KMS-11 (cell line): ENCODE measurements around the gene MVB12B.

Source experiments
- H2AFZ ChIP-seq: fragments of 200-600 bp; sonication (generic); 2 replicates; pipeline ENCODE4 v1.6.1; 2016; ENCODE audit warnings: antibody characterized with exemption, mixed run types, low read depth
- H3K27ac ChIP-seq: fragments of 200-600 bp; sonication (generic); 2 replicates; pipeline ENCODE4 v1.6.1; 2016; ENCODE audit warnings: mild to moderate bottlenecking, mixed run types
- H3K27me3 ChIP-seq: fragments of 200-600 bp; sonication (generic); 2 replicates; pipeline ENCODE4 v1.6.1; 2017; ENCODE audit warnings: mild to moderate bottlenecking, low read depth, mixed run types, moderate library complexity; ENCODE audit not compliant: insufficient read depth
- H3K36me3 ChIP-seq: fragments of 200-600 bp; sonication (generic); 2 replicates; pipeline ENCODE4 v1.6.1; 2017; ENCODE audit warnings: mild to moderate bottlenecking, mixed run types; ENCODE audit not compliant: insufficient read depth
- H3K4me1 ChIP-seq: fragments of 200-600 bp; sonication (generic); 2 replicates; pipeline ENCODE4 v1.6.1; 2016; ENCODE audit warnings: mild to moderate bottlenecking, low read depth, mixed run types; ENCODE audit not compliant: poor library complexity, severe bottlenecking
- H3K4me2 ChIP-seq: fragments of 200-600 bp; sonication (generic); 2 replicates; pipeline ENCODE4 v1.7.0; 2016; ENCODE audit warnings: mild to moderate bottlenecking, mixed run types
- H3K4me3 ChIP-seq: fragments of 200-600 bp; sonication (generic); IDR thresholded peaks from 2 replicates; pipeline ENCODE4 v1.6.1; 2017; ENCODE audit warnings: low read depth, low read length, mixed read lengths; ENCODE audit not compliant: insufficient read depth
- H3K79me2 ChIP-seq: fragments of 200-600 bp; sonication (generic); 2 replicates; pipeline ENCODE4 v1.6.1; 2016; ENCODE audit warnings: low read depth, mixed run types; ENCODE audit not compliant: insufficient read depth
- H3K9ac ChIP-seq: fragments of 200-600 bp; sonication (generic); 2 replicates; pipeline ENCODE4 v1.6.1; 2016; ENCODE audit warnings: mild to moderate bottlenecking, mixed run types
- H4K20me1 ChIP-seq: fragments of 200-600 bp; sonication (generic); 2 replicates; pipeline ENCODE4 v1.6.1; 2016; ENCODE audit warnings: mild to moderate bottlenecking, mixed run types; ENCODE audit not compliant: insufficient read depth
- CTCF ChIP-seq: fragments of 200-600 bp; sonication (generic); conservative IDR thresholded peaks from 2 replicates; pipeline ENCODE4 v1.6.1; 2017; ENCODE audit warnings: low read depth, mild to moderate bottlenecking, antibody characterized with exemption, low read length, moderate library complexity, mixed read lengths

Gene MVB12B

GRCh38 chr9:126384926-126385325, 58.3 kb downstream of the MVB12B start:
- no peak for TF ChIP-seq CTCF
- Histone ChIP-seq H3K36me3 (no peaks in the 10 kb centered on the region), H4K20me1 (no peaks in the 10 kb centered on the region), H3K4me1 (peaks cover 12% of the 10 kb centered on the region), H2AFZ (no peak overlapping the region), H3K9ac (no peak overlapping the region), H3K27ac (no peak overlapping the region), H3K79me2 (no peaks in the 10 kb centered on the region), H3K27me3 (no peaks in the 10 kb centered on the region), H3K4me3 (no peak overlapping the region), H3K4me2 (no peak overlapping the region)

- Histone ChIP-seq H3K9ac (no peak overlapping the region), H4K20me1 (no peaks in the 10 kb centered on the region), H3K4me1 (peaks cover 24% of the 10 kb centered on the region), H3K79me2 (no peaks in the 10 kb centered on the region), H3K27ac (no peak overlapping the region), H3K36me3 (no peaks in the 10 kb centered on the region), H3K27me3 (no peaks in the 10 kb centered on the region), H3K4me3 (no peak overlapping the region), H2AFZ (no peak overlapping the region), H3K4me2 (no peak overlapping the region)
- TF ChIP-seq CTCF, result peak; percentile 41; the same call in 1 of the 2 replicates
These were observed 59.5 kb downstream of the MVB12B start for GRCh38 chr9:126386088-126386487.

- Histone ChIP-seq H3K4me2 (no peak overlapping the region), H3K4me1 (peaks cover 31% of the 10 kb centered on the region), H3K27me3 (no peaks in the 10 kb centered on the region), H3K9ac (no peak overlapping the region), H4K20me1 (no peaks in the 10 kb centered on the region), H3K79me2 (no peaks in the 10 kb centered on the region), H3K36me3 (no peaks in the 10 kb centered on the region), H3K4me3 (no peak overlapping the region), H2AFZ (no peak overlapping the region), H3K27ac (no peak overlapping the region)
- no peak for TF ChIP-seq CTCF
These were observed 60.1 kb downstream of the MVB12B start for GRCh38 chr9:126386776-126387175.

GRCh38 chr9:126388964-126389708, 62.5 kb downstream of the MVB12B start:
- H3K4me1 ChIP-seq, result peaks cover 54% of the 10 kb centered on the region
- no peak overlapping the region for H3K27ac ChIP-seq
- no peak overlapping the region for H3K9ac ChIP-seq
- no peak overlapping the region for H3K4me3 ChIP-seq
- no peaks in the 10 kb centered on the region for H3K79me2 ChIP-seq
- H3K4me2 ChIP-seq, result no peak overlapping the region
- H2AFZ ChIP-seq, result no peak overlapping the region
- no peaks in the 10 kb centered on the region for H3K36me3 ChIP-seq
- H4K20me1 ChIP-seq, result no peaks in the 10 kb centered on the region
- no peaks in the 10 kb centered on the region for H3K27me3 ChIP-seq
- TF ChIP-seq CTCF, result no peak
